ENCODE data around the gene PSEN2. TPM values are rescaled to one million over a fixed set of nuclear protein-coding genes. Genes with fewer than 3 reads are reported as not detected.

PSEN2 gene
- total RNA-seq (10 to 100 TPM; 14.4 to 15.7 TPM), polyA plus RNA-seq (10 to 100 TPM; 11.2 to 12.3 TPM)
- long read RNA-seq, donor 1, transcript PSEN2-202 (13 exons, 2,306 nt), result major isoform, 25 of 121 reads
- long read RNA-seq, donor 1, transcript PSEN2-203 (13 exons, 1,947 nt), result minor isoform, 17 of 121 reads
- long read RNA-seq, donor 1, partial matches to known transcripts, result 20 of 121 reads
- long read RNA-seq, donor 1, other reads (novel, unspliced or antisense), result 59 of 121 reads
- long read RNA-seq, donor 2, partial matches to known transcripts, result 1 of 8 reads
- long read RNA-seq, donor 2, other reads (novel, unspliced or antisense), result 3 of 8 reads

DNA sequence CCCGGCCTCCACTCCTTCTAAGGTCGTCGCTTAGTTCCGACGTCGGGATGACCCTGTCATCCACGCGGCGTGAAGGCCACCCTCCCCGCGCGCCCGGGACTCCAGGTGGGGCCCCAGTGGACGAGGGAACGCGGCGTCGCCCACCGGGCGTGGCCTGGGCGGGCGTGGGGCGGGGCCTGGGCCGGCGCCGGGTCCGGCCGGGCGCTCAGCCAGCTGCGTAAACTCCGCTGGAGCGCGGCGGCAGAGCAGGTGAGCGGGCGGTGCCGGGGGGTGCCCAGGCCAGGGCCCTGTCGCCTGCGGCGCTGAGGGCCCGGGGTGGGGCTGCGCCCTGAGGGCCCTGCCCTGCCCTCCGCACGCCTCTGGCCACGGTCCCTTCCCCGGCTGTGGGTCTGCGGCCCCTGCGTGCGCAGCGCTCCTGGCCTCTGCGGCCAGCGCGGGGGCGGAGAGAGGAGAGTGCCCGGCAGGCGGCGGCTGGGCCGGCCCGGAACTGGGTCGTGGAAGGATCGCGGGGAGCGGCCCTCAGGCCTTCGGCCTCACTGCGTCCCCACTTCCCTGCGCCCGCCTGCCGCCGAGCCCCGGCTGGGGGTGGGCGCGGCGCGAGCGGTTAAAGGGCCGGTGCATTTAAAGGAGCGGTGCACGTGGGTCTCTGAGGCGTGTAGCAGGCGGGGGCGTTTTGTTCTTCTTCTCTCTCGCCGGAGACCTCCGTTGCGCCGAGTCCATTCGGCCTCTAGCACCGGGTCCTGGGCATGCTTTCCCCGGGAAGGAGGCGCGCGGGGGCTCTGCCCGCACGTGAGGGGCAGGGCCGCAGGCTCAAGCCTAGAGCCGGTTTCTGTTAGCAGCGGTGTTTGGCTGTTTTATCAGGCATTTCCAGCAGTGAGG is at the start of gene PSEN2:
TSS of gene PSEN2 (plus strand) at position 216 of the 879 bp plus-strand sequence. CDS start 11,292 bp downstream, outside the sequence.
- ATAC-seq (ENCODE audit: low FRiP score) (peak; percentile 89), DNase-seq (peak; percentile 74 to 92)
- Histone ChIP-seq H3K4me3 (ENCODE audit: low read length in 2 of 2) (peak within 1 kb of the TSS; percentile 39 to 86), H3K27me3 (ENCODE audit: control insufficient read depth in 1 of 2, insufficient read depth in 2 of 2, low read length in 1 of 2) (no peaks in the 10 kb centered on the region), H3K4me1 (ENCODE audit: control insufficient read depth in 1 of 2, insufficient read depth in 2 of 2, low read length in 2 of 2) (no peaks in the 10 kb centered on the region), H3K27ac (ENCODE audit: low read depth in 1 of 2, low read length in 2 of 2) (peak within 1 kb of the TSS; percentile 4 to 15), H3K9me3 (ENCODE audit: control insufficient read depth, low read length) (no peaks in the 10 kb centered on the region), H3K36me3 (ENCODE audit: control insufficient read depth in 1 of 2, insufficient read depth in 2 of 2, low read length in 1 of 2) (no peaks in the 10 kb centered on the region)
- intact Hi-C loops (cut with DNase I), result no loop called here
- 0 to 1% methylated on average over 90 to 97 of the region's 97 CpGs for WGBS, 2 donors

DNA sequence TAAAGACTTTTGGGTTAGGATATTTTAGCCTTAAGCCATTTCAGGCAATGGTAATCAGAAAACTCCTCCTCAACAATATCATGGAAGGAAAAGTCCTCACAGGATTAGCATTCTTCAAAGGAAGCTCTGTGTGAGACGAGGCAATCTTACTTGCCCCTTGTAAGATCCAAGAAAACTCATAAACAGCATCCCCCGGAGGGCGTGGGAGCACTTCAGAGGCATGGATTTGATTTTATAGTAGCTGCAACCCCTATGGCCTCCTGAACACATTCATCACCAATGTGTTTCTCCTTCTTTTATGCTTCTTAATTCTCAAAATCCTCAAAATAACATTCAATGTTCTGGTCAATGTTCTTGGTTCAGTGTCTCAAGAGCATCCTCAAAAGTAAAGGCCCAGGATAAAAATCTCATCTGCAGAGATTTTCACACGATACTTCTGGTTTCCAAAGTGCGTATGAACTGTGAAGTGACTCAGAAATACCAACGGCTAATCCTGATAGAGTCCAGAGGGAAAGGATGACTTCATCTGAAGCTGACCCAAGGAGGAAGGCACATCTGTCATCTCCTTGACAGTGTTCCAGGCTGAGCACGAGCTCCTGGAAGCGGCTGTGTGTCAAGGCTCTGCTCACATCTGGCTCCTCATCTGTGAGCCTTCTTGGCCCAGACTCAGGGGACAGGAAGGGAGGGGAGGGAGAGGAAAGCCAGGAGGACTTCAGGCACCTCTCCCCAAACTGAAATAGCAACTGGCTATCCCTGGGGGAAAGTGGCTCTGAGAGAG is 49.3 kb upstream of the PSEN2 start:
- ATAC-seq (ENCODE audit: low FRiP score) (peak; percentile 93), DNase-seq (peak; percentile 84 to 86)
- no peaks in the 10 kb centered on the region for H3K27me3 ChIP-seq (ENCODE audit: control insufficient read depth in 1 of 2, insufficient read depth in 2 of 2, low read length in 1 of 2)
- H3K36me3 ChIP-seq (ENCODE audit: control insufficient read depth in 1 of 2, insufficient read depth in 2 of 2, low read length in 1 of 2), result no peaks in the 10 kb centered on the region
- H3K9me3 ChIP-seq (ENCODE audit: control insufficient read depth, low read length), result no peaks in the 10 kb centered on the region
- H3K4me1 ChIP-seq (ENCODE audit: control insufficient read depth in 1 of 2, insufficient read depth in 2 of 2, low read length in 2 of 2), result no peaks in the 10 kb centered on the region
- 24 to 29% methylated on average over 8 of the region's 8 CpGs for WGBS, 2 donors
- no peak overlapping the region for H3K4me3 ChIP-seq (ENCODE audit: low read length in 2 of 2)
- intact Hi-C loops (cut with DNase I), result no loop called here
- H3K27ac ChIP-seq (ENCODE audit: low read depth in 1 of 2, low read length in 2 of 2), result no peak overlapping the region

DNA sequence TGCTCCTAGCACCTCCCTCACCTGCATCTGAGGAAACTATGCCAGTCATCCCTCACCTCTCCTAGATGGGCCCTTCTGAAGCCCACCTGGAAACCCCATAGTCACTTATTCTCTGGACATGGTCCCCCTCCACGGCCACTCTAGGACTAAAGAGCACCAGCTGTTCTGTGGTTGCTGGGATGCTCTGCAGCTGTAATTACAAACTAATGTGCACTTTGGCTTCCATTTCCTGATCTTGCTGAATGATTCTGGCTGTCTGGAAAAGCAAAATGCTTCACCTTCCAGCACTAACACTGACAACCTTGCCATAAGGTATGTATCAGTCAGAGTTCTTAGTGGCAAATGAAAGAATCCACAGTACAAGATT is 48.7 kb upstream of the PSEN2 start:
- H3K27ac ChIP-seq (ENCODE audit: low read depth in 1 of 2, low read length in 2 of 2), result no peak overlapping the region
- intact Hi-C loops (cut with DNase I), result no loop called here
- no peak for DNase-seq
- ATAC-seq (ENCODE audit: low FRiP score), result peak; percentile 21
- H3K4me3 ChIP-seq (ENCODE audit: low read length in 2 of 2), result no peak overlapping the region
- no peaks in the 10 kb centered on the region for H3K4me1 ChIP-seq (ENCODE audit: control insufficient read depth in 1 of 2, insufficient read depth in 2 of 2, low read length in 2 of 2)
- no peaks in the 10 kb centered on the region for H3K9me3 ChIP-seq (ENCODE audit: control insufficient read depth, low read length)
- no peaks in the 10 kb centered on the region for H3K36me3 ChIP-seq (ENCODE audit: control insufficient read depth in 1 of 2, insufficient read depth in 2 of 2, low read length in 1 of 2)
- 52 to 63% methylated on average over 1 of the region's 1 CpG for WGBS, 2 donors
- no peaks in the 10 kb centered on the region for H3K27me3 ChIP-seq (ENCODE audit: control insufficient read depth in 1 of 2, insufficient read depth in 2 of 2, low read length in 1 of 2)

DNA sequence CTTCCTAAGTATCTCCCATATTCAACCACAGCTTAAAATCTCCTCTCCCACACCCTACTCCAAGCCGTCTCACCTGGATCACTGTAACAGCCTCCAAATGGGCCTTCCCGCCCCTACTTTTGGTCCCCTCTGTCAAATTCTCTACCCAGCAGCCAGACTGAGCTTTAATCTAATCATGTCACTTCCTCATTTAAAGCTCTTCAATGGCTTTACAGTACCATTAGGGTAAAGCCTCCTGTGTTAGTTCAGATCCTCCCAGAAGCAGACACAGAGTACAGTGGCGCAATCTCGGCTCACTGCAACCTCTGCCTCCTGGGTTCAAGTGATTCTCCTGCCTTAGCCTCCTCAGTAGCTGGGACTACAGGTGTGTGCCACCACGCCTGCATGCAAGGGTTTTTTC is 46.8 kb upstream of the PSEN2 start:
- no peak overlapping the region for H3K4me3 ChIP-seq (ENCODE audit: low read length in 2 of 2)
- intact Hi-C loops (cut with DNase I), result no loop called here
- ATAC-seq (ENCODE audit: low FRiP score), result no peak
- H3K27me3 ChIP-seq (ENCODE audit: control insufficient read depth in 1 of 2, insufficient read depth in 2 of 2, low read length in 1 of 2), result no peaks in the 10 kb centered on the region
- H3K4me1 ChIP-seq (ENCODE audit: control insufficient read depth in 1 of 2, insufficient read depth in 2 of 2, low read length in 2 of 2), result no peaks in the 10 kb centered on the region
- no peak overlapping the region for H3K27ac ChIP-seq (ENCODE audit: low read depth in 1 of 2, low read length in 2 of 2)
- no peaks in the 10 kb centered on the region for H3K36me3 ChIP-seq (ENCODE audit: control insufficient read depth in 1 of 2, insufficient read depth in 2 of 2, low read length in 1 of 2)
- no peaks in the 10 kb centered on the region for H3K9me3 ChIP-seq (ENCODE audit: control insufficient read depth, low read length)
- 95 to 99% methylated on average over 5 of the region's 5 CpGs for WGBS, 2 donors
- DNase-seq, result no peak

DNA sequence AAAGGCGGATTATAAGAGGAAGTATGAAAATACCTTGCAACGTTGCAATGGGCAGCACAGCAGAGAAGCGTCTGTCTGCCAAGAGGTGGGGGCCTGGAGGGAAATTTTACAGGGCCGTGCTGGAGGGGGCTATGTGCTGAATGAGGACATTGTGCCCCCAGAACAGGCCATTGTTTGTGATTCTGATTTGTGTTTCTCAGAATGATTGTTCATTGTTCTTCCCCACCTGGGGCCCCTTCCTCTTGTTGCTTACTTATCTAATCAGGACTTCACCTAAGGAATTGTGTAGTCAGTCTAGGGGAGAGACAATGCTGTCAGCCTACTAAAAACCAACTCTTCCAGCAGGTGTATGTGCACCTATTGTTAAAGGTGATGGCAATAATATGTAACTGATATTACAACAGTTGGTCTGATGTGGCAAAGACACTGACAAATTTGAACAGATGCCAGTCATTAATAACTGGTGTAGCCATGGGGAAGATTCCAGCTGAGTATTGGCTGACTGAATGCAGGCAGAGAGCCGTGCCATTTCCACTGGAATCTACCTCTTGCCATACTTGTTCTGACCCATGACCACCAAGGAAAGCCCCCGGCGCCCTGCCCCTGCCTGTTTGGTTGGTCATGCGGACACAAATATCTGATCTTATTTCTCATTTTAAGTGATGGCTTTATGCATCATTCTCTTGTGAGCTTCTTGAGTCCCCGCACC is 45.2 kb upstream of the PSEN2 start:
- Histone ChIP-seq H3K9me3 (ENCODE audit: control insufficient read depth, low read length) (no peaks in the 10 kb centered on the region), H3K4me3 (ENCODE audit: low read length in 2 of 2) (no peak overlapping the region), H3K4me1 (ENCODE audit: control insufficient read depth in 1 of 2, insufficient read depth in 2 of 2, low read length in 2 of 2) (no peaks in the 10 kb centered on the region), H3K27me3 (ENCODE audit: control insufficient read depth in 1 of 2, insufficient read depth in 2 of 2, low read length in 1 of 2) (no peaks in the 10 kb centered on the region), H3K27ac (ENCODE audit: low read depth in 1 of 2, low read length in 2 of 2) (no peak overlapping the region), H3K36me3 (ENCODE audit: control insufficient read depth in 1 of 2, insufficient read depth in 2 of 2, low read length in 1 of 2) (no peaks in the 10 kb centered on the region)
- intact Hi-C loops (cut with DNase I), result loop anchor here (5.0 kb wide), 3 partner anchors 88 to 278 kb away; partner anchors contain the start of genes ITPKB (in 1 of the 2) and STUM (in 1 of the 2)
- DNase-seq (no peak), ATAC-seq (ENCODE audit: low FRiP score) (no peak)
- WGBS, 2 donors, result 87% methylated on average over 9 of the region's 9 CpGs

DNA sequence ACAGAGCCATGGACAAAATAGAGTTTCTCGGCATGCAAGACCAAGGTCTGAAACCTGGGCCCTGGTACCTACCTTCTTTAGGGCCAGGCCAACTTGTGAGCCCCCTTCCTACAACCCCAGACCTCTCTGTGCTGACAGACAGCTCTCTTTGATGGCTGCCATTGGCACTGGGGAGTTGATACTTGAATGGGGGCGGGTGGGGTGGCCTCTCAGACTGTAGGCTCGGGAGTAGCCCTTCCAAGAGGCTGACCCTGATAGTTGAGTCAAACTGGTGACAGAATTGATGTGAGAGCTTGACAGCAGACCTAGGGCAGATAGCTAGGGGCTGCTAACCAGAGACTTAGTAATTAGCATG is 44.7 kb upstream of the PSEN2 start:
- Histone ChIP-seq H3K27me3 (ENCODE audit: control insufficient read depth in 1 of 2, insufficient read depth in 2 of 2, low read length in 1 of 2) (no peaks in the 10 kb centered on the region), H3K4me3 (ENCODE audit: low read length in 2 of 2) (no peak overlapping the region), H3K4me1 (ENCODE audit: control insufficient read depth in 1 of 2, insufficient read depth in 2 of 2, low read length in 2 of 2) (no peaks in the 10 kb centered on the region), H3K36me3 (ENCODE audit: control insufficient read depth in 1 of 2, insufficient read depth in 2 of 2, low read length in 1 of 2) (no peaks in the 10 kb centered on the region), H3K27ac (ENCODE audit: low read depth in 1 of 2, low read length in 2 of 2) (no peak overlapping the region), H3K9me3 (ENCODE audit: control insufficient read depth, low read length) (no peaks in the 10 kb centered on the region)
- intact Hi-C loops (cut with DNase I), result loop anchor here (5.0 kb wide), 3 partner anchors 88 to 278 kb away; partner anchors contain the start of genes ITPKB (in 1 of the 2) and STUM (in 1 of the 2)
- no peak for ATAC-seq (ENCODE audit: low FRiP score)
- DNase-seq, result no peak
- WGBS, 2 donors, result 98% methylated on average over 3 of the region's 3 CpGs

DNA sequence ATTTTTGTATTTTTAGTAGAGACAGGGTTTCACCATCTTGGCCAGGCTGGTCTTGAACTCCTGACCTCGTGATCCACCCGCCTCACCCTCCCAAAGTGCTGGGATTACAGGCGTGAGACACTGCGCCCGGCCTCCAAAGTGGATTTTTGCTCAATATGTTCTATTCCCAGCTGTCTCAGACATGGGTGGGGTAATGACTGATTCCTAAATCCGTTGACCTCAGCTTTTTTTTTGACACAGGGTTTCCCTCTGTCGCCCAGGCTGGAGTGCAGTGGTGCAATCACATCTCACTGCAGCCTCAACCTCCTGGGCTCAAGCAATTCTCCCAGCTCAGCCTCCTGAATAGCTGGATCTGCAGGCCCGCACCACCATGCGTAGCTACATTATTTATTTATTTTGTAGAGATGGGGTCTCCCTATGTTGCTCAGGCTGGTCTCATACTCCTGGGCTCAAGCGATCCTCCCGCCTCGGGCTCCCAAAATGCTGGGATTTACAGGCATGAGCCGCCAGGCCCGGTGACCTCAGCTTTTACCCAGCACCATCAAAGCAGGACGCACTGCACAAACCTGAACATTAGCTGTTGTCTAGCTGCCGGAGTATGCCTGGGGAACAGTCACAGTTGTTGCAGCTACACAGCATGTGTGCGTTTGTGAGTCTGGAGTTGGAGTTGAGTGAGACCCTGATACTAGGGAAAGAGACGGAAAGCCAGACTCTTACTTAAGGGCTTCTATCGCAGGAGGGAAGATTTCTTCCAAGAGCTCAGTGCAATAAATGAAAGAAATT is 43.7 kb upstream of the PSEN2 start:
- H3K4me1 ChIP-seq (ENCODE audit: control insufficient read depth in 1 of 2, insufficient read depth in 2 of 2, low read length in 2 of 2), result no peaks in the 10 kb centered on the region
- no peak for ATAC-seq (ENCODE audit: low FRiP score)
- DNase-seq, result no peak
- no peak overlapping the region for H3K4me3 ChIP-seq (ENCODE audit: low read length in 2 of 2)
- no peak overlapping the region for H3K27ac ChIP-seq (ENCODE audit: low read depth in 1 of 2, low read length in 2 of 2)
- no peaks in the 10 kb centered on the region for H3K9me3 ChIP-seq (ENCODE audit: control insufficient read depth, low read length)
- 95% methylated on average over 19 of the region's 19 CpGs for WGBS, 2 donors
- intact Hi-C loops (cut with DNase I), result loop anchor here (5.0 kb wide), 3 partner anchors 89 to 279 kb away; partner anchors contain the start of genes ITPKB (in 1 of the 2) and STUM (in 1 of the 2)
- no peaks in the 10 kb centered on the region for H3K36me3 ChIP-seq (ENCODE audit: control insufficient read depth in 1 of 2, insufficient read depth in 2 of 2, low read length in 1 of 2)
- no peaks in the 10 kb centered on the region for H3K27me3 ChIP-seq (ENCODE audit: control insufficient read depth in 1 of 2, insufficient read depth in 2 of 2, low read length in 1 of 2)

All from aorta (tissue), 5 donors.